GM13977 (cell line): Measurements from ENCODE around the gene OPRPN.

Experiments used
- DNase-seq: peaks from one replicate; pipeline ENCODE4 v3.0.0; 2012; ENCODE audit warnings: low spot score
- CTCF ChIP-seq: IDR thresholded peaks from 2 replicates; pipeline ENCODE4 v1.5.1; 2012; ENCODE audit warnings: mild to moderate bottlenecking, control low read depth; ENCODE audit not compliant: insufficient read depth; ENCODE audit errors: extremely low read depth, missing control alignments
- in situ Hi-C: fragments of 300-500 bp; cut with MboI; formaldehyde crosslinking; loops from one replicate; pipeline ENCODE4 v1.12.0; 2022; ENCODE audit warnings: low sequenced_read_pairs, low pct_unique_long_range_greater_than_20kb, mixed read lengths, inconsistent platforms; ENCODE audit not compliant: unreplicated experiment

Gene OPRPN

GRCh38 chr4:70367813-70368212 is 29.9 kb upstream of the OPRPN start:
- no peak for TF ChIP-seq CTCF
- in situ Hi-C loops: no loop called here
- no peak for DNase-seq

- in situ Hi-C loops: no loop called here
- TF ChIP-seq CTCF: no peak
Observed at GRCh38 chr4:70371987-70372386, 25.8 kb upstream of the OPRPN start.

GRCh38 chr4:70372760-70373159 is 25.0 kb upstream of the OPRPN start:
- DNase-seq: no peak
- in situ Hi-C loops: no loop called here
- no peak for TF ChIP-seq CTCF

More at GRCh38 chr4:70371987-70372386, 25.8 kb upstream of the OPRPN start:
- DNase-seq: no peak

- in situ Hi-C loops: no loop called here
- no peak for DNase-seq
- no peak for TF ChIP-seq CTCF
Observed at GRCh38 chr4:70380578-70380977, 17.2 kb upstream of the OPRPN start.

GRCh38 chr4:70382691-70383181 is 15.0 kb upstream of the OPRPN start, which contains the start of gene SMR3B:
TSS of gene SMR3B (plus strand) at chr4:70383131. CDS start at chr4:70384511, 1,380 bp downstream.
- no peak for TF ChIP-seq CTCF
- no peak for DNase-seq
- in situ Hi-C loops: no loop called here

- no peak for DNase-seq
- in situ Hi-C loops: no loop called here
- no peak for TF ChIP-seq CTCF
Observed at GRCh38 chr4:70392057-70392776, 5.5 kb upstream of the OPRPN start.

GRCh38 chr4:70399319-70399718 is 1.6 kb downstream of the OPRPN start:
- DNase-seq: no peak
- no peak for TF ChIP-seq CTCF
- in situ Hi-C loops: no loop called here
